WTC11 (cell line): ENCODE data around the gene PRX. TPM values are rescaled to one million over a fixed set of nuclear protein-coding genes. Genes with fewer than 3 reads are reported as not detected.

Experiments
- ATAC-seq: fragments of 200-7000 bp; cut with Tn5 transposase; 2 replicates; pipeline ENCODE4 v1.10.0; 2021; ENCODE audit warnings: mild to moderate bottlenecking, moderate library complexity
- CTCF ChIA-PET: fragments of 300-600 bp; sonication (Branson Sonifier 250); formaldehyde crosslinking; loops from one replicate; lab custom pipeline; 2021; ENCODE audit warnings: antibody characterized with exemption; lab: Charles Lee
- POLR2A ChIA-PET: fragments of 350-600 bp; sonication (Branson Sonifier 250); formaldehyde crosslinking; loops from one replicate; lab custom pipeline; 2021; ENCODE audit warnings: antibody characterized with exemption; lab: Charles Lee
- DNase-seq: peaks from one replicate; pipeline ENCODE4 v3.0.0; 2021; ENCODE audit warnings: low spot score
- H3K27ac Mint-ChIP-seq: 2 replicates; pipeline ENCODE4 v1.8.0; 2021; ENCODE audit warnings: mixed read lengths
- H3K27me3 Mint-ChIP-seq: 2 replicates; pipeline ENCODE4 v1.8.0; 2021; ENCODE audit warnings: low read depth, mild to moderate bottlenecking, moderate library complexity, mixed read lengths
- H3K36me3 Mint-ChIP-seq: 2 replicates; pipeline ENCODE4 v1.8.0; 2021; ENCODE audit warnings: mixed read lengths
- H3K4me1 Mint-ChIP-seq: 2 replicates; pipeline ENCODE4 v1.8.0; 2022; ENCODE audit warnings: mixed read lengths
- H3K4me3 Mint-ChIP-seq: 2 replicates; pipeline ENCODE4 v1.8.0; 2021; ENCODE audit warnings: mild to moderate bottlenecking, moderate library complexity, mixed read lengths
- H3K9me3 Mint-ChIP-seq: 2 replicates; pipeline ENCODE4 v1.8.0; 2021; ENCODE audit warnings: mixed read lengths
- AR ChIP-seq: fragments of 250-450 bp; sonication (Bioruptor Pico); IDR thresholded peaks from 2 replicates; pipeline ENCODE4 v1.9.0; 2021; ENCODE audit warnings: mild to moderate bottlenecking
- ATF2 ChIP-seq: sonication (generic); formaldehyde crosslinking; IDR thresholded peaks from 2 replicates; pipeline ENCODE4 v1.8.1; 2022; ENCODE audit warnings: low read depth, missing genetic modification reagents, borderline replicate concordance
- ATF6 ChIP-seq: sonication (generic); formaldehyde crosslinking; IDR thresholded peaks from 2 replicates; pipeline ENCODE4 v1.8.1; 2023; ENCODE audit warnings: mild to moderate bottlenecking, missing genetic modification reagents
- E2F4 ChIP-seq: sonication (generic); formaldehyde crosslinking; IDR thresholded peaks from 2 replicates; pipeline ENCODE4 v1.8.1; 2022; ENCODE audit warnings: low read depth, mild to moderate bottlenecking, moderate library complexity, missing genetic modification reagents, borderline replicate concordance
- ELF4 ChIP-seq: sonication (generic); formaldehyde crosslinking; IDR thresholded peaks from 2 replicates; pipeline ENCODE4 v1.8.1; 2022; ENCODE audit warnings: low read depth, mild to moderate bottlenecking, moderate library complexity, missing genetic modification reagents
- FOXK1 ChIP-seq: sonication (generic); formaldehyde crosslinking; IDR thresholded peaks from 2 replicates; pipeline ENCODE4 v1.8.0; 2022; ENCODE audit warnings: mild to moderate bottlenecking, moderate library complexity, missing genetic modification reagents
- FOXP4 ChIP-seq: sonication (generic); formaldehyde crosslinking; IDR thresholded peaks from 2 replicates; pipeline ENCODE4 v1.8.0; 2022; ENCODE audit warnings: mild to moderate bottlenecking, missing genetic modification reagents
- GTF2I ChIP-seq: fragments of 250-450 bp; sonication (Bioruptor Pico); conservative IDR thresholded peaks from 2 replicates; pipeline ENCODE4 v1.4.0; 2021; ENCODE audit warnings: mild to moderate bottlenecking
- IRF2 ChIP-seq: sonication (generic); formaldehyde crosslinking; IDR thresholded peaks from 2 replicates; pipeline ENCODE4 v1.8.0; 2022; ENCODE audit warnings: low read depth, missing genetic modification reagents, borderline replicate concordance
- JAZF1 ChIP-seq: fragments of 250-450 bp; sonication (Bioruptor Pico); IDR thresholded peaks from 2 replicates; pipeline ENCODE4 v1.9.0; 2021; ENCODE audit warnings: moderate library complexity, mild to moderate bottlenecking, inconsistent platforms
- JUN ChIP-seq: sonication (generic); formaldehyde crosslinking; IDR thresholded peaks from 2 replicates; pipeline ENCODE4 v1.8.0; 2023; ENCODE audit warnings: mild to moderate bottlenecking, missing genetic modification reagents
- MLX ChIP-seq: sonication (generic); formaldehyde crosslinking; IDR thresholded peaks from 2 replicates; pipeline ENCODE4 v1.8.1; 2023; ENCODE audit warnings: mild to moderate bottlenecking, missing genetic modification reagents, moderate library complexity
- NR1H2 ChIP-seq: sonication (generic); formaldehyde crosslinking; IDR thresholded peaks from 2 replicates; pipeline ENCODE4 v1.9.0; 2021; ENCODE audit warnings: mild to moderate bottlenecking, moderate library complexity, missing genetic modification reagents
- RELA ChIP-seq: sonication (generic); formaldehyde crosslinking; IDR thresholded peaks from 2 replicates; pipeline ENCODE4 v1.8.1; 2022; ENCODE audit warnings: missing genetic modification reagents, mild to moderate bottlenecking, borderline replicate concordance
- ZBTB43 ChIP-seq: sonication (generic); formaldehyde crosslinking; IDR thresholded peaks from 2 replicates; pipeline ENCODE4 v1.8.1; 2023; ENCODE audit warnings: mild to moderate bottlenecking, missing genetic modification reagents
- ZNF121 ChIP-seq: sonication (generic); formaldehyde crosslinking; IDR thresholded peaks from 2 replicates; pipeline ENCODE4 v1.8.0; 2023; ENCODE audit warnings: missing genetic modification reagents
- ZNF281 ChIP-seq: sonication (generic); formaldehyde crosslinking; IDR thresholded peaks from 2 replicates; pipeline ENCODE4 v1.8.0; 2023; ENCODE audit warnings: mild to moderate bottlenecking, missing genetic modification reagents
- ZNF532 ChIP-seq: fragments of 250-450 bp; sonication (Bioruptor Pico); IDR thresholded peaks from 2 replicates; pipeline ENCODE4 v1.9.0; 2021; ENCODE audit warnings: mild to moderate bottlenecking, borderline replicate concordance
- total RNA-seq: library from RNA; stranded (reverse); gene quantifications from 3 replicates; pipeline ENCODE4 v1.2.3, GENCODE V29; 2021

The PRX gene
- total RNA-seq, 1 experiment from 2014 or later: 8.4 TPM

- Mint-ChIP-seq H3K27me3 (no peaks in the 10 kb centered on the region), H3K9me3 (no peaks in the 10 kb centered on the region), H3K36me3 (peaks cover 15% of the 10 kb centered on the region), H3K27ac (no peak overlapping the region), H3K4me1 (no peaks in the 10 kb centered on the region), H3K4me3 (no peak overlapping the region)
- TF ChIP-seq FOXK1 (CRISPR knock-in tag): no peak
- TF ChIP-seq ZNF281 (CRISPR knock-in tag): no peak
- no peak for TF ChIP-seq E2F4 (CRISPR knock-in tag)
- no peak for TF ChIP-seq MLX
- no peak for TF ChIP-seq ATF6 (CRISPR knock-in tag)
- TF ChIP-seq JAZF1 (CRISPR knock-in tag): no peak
- no peak for TF ChIP-seq RELA
- no peak for TF ChIP-seq ZNF121 (CRISPR knock-in tag)
- TF ChIP-seq ZBTB43 (CRISPR knock-in tag): no peak
- no peak for TF ChIP-seq GTF2I (CRISPR knock-in tag)
- TF ChIP-seq ZNF532 (CRISPR knock-in tag): no peak
- TF ChIP-seq FOXP4: no peak
- TF ChIP-seq NR1H2 (CRISPR knock-in tag): no peak
- no peak for TF ChIP-seq AR (CRISPR knock-in tag)
- no peak for TF ChIP-seq ELF4
- TF ChIP-seq IRF2 (CRISPR knock-in tag): no peak
- no peak for TF ChIP-seq JUN (CRISPR knock-in tag)
- no peak for TF ChIP-seq ATF2 (CRISPR knock-in tag)
- CTCF ChIA-PET: no interaction called here
- ATAC-seq: no peak
- no peak for DNase-seq
- POLR2A ChIA-PET: no interaction called here
Observed at GRCh38 chr19:40378509-40378908, 34.7 kb downstream of the PRX start.
